ENCODE measurements around the gene SRPK3. TPM values are rescaled to one million over a fixed set of nuclear protein-coding genes. Genes with fewer than 3 reads are reported as not detected.

Gene SRPK3
- total RNA-seq, 2 donors from 2014 or later = 4.9 to 9.5 TPM

DNA sequence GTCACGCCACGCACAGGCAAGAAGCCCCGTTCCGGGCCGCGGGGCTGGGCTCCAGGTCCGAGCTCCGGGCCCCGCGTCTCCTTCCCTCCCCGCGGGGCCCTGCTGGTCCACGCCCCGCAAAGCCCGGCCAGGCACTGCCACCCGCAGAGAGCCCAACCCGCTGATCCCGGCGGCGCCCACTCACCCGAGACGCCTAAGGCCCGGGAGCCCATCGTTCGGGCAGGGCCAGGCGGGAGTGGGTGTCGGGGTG, 48.6 kb downstream of the SRPK3 start:
- TF ChIP-seq, protein P1, sequence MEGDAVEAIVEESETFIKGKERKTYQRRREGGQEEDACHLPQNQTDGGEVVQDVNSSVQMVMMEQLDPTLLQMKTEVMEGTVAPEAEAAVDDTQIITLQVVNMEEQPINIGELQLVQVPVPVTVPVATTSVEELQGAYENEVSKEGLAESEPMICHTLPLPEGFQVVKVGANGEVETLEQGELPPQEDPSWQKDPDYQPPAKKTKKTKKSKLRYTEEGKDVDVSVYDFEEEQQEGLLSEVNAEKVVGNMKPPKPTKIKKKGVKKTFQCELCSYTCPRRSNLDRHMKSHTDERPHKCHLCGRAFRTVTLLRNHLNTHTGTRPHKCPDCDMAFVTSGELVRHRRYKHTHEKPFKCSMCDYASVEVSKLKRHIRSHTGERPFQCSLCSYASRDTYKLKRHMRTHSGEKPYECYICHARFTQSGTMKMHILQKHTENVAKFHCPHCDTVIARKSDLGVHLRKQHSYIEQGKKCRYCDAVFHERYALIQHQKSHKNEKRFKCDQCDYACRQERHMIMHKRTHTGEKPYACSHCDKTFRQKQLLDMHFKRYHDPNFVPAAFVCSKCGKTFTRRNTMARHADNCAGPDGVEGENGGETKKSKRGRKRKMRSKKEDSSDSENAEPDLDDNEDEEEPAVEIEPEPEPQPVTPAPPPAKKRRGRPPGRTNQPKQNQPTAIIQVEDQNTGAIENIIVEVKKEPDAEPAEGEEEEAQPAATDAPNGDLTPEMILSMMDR (IDR thresholded peaks at IDR 0.05) = no peak
- Histone ChIP-seq H3K9me3 (no peaks in the 10 kb centered on the region), H3K36me3 (no peaks in the 10 kb centered on the region), H3K27ac (no peak overlapping the region), H3K4me1 (ENCODE audit: control insufficient read depth in 1 of 2, low read depth in 2 of 2) (peaks cover 0 to 10% of the 10 kb centered on the region in 2 donors), H3K4me3 (peak overlapping the region; percentile 66), H3K27me3 (replicated peaks; ENCODE audit: insufficient read depth) (no peaks in the 10 kb centered on the region)
- DNase-seq (ENCODE audit: low spot score) = no peak
- ATAC-seq (ENCODE audit: insufficient number of reproducible peaks, low FRiP score, low read depth) = no peak

GRCh38 chrX:153829799-153830639, 49.2 kb downstream of the SRPK3 start, which contains the start of gene PDZD4:
Gene PDZD4 (minus strand): TSS chrX:153830544. CDS start chrX:153830298, 246 bp downstream.
- TF ChIP-seq, protein P1 (IDR thresholded peaks at IDR 0.05) = no peak
- Histone ChIP-seq H3K4me3 (peak within 1 kb of the TSS; percentile 66), H3K4me1 (ENCODE audit: control insufficient read depth in 1 of 2, low read depth in 2 of 2) (peaks cover 0 to 10% of the 10 kb centered on the region in 2 donors), H3K9me3 (no peaks in the 10 kb centered on the region), H3K27ac (no peak within 1 kb of the TSS), H3K27me3 (replicated peaks; ENCODE audit: insufficient read depth) (no peaks in the 10 kb centered on the region), H3K36me3 (no peaks in the 10 kb centered on the region)
- no peak for DNase-seq (ENCODE audit: low spot score)
- ATAC-seq (ENCODE audit: insufficient number of reproducible peaks, low FRiP score, low read depth) = no peak

DNA sequence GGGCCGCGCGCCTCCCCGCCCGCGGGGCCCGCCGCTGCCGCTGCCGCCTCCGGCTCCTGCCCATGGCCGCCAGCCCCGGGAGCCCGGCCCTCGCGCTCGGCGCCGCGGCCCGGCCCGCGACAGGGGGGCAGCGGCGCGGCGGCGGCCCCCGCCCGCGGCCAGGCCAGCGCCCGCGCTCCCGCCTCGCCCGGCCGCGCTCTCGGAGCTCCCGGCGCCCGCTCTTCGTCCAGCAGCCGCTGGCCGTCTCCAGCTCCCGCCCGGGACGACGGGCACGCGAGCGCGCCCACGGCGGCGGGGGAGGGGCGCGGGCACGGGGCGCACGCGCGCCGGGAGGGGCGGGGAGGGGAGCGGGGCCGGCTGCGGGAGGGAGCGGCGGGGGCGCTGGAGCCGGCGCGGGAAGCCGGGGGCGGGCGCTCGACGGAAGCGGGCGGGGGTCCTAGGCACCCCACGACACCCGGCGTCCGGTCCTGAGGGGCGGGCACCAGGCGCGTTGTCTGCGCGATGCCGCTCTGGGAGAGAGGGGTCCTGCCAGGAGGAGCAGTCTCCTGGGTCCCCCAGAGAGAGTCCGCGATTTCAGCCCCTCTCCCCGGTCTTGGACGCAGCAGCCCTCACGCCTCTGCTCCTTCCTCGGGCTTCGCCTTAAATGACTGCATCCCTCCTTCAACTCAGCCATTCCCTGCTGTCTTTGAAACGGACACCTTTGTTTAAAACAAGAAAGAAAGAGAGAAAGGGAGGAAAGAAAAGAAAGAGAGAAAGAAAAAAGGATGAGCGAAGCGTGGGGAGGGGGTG, 50.0 kb downstream of the SRPK3 start:
- ATAC-seq (ENCODE audit: insufficient number of reproducible peaks, low FRiP score, low read depth) (no peak), DNase-seq (ENCODE audit: low spot score) (no peak)
- H3K36me3 ChIP-seq = no peaks in the 10 kb centered on the region
- no peak overlapping the region for H3K27ac ChIP-seq
- TF ChIP-seq, protein P1 (IDR thresholded peaks at IDR 0.05) = no peak
- H3K27me3 ChIP-seq (replicated peaks; ENCODE audit: insufficient read depth) = no peaks in the 10 kb centered on the region
- no peaks in the 10 kb centered on the region for H3K9me3 ChIP-seq
- peaks cover 0 to 10% of the 10 kb centered on the region in 2 donors for H3K4me1 ChIP-seq (ENCODE audit: control insufficient read depth in 1 of 2, low read depth in 2 of 2)
- no peak overlapping the region for H3K4me3 ChIP-seq

- DNase-seq (ENCODE audit: low spot score) (no peak), ATAC-seq (ENCODE audit: insufficient number of reproducible peaks, low FRiP score, low read depth) (no peak)
- H3K27ac ChIP-seq = no peak overlapping the region
- no peak overlapping the region for H3K4me3 ChIP-seq
- TF ChIP-seq, protein P1 (IDR thresholded peaks at IDR 0.05) = no peak
- no peaks in the 10 kb centered on the region for H3K36me3 ChIP-seq
- no peaks in the 10 kb centered on the region for H3K27me3 ChIP-seq (replicated peaks; ENCODE audit: insufficient read depth)
- H3K9me3 ChIP-seq = no peaks in the 10 kb centered on the region
- peaks cover 0 to 10% of the 10 kb centered on the region in 2 donors for H3K4me1 ChIP-seq (ENCODE audit: control insufficient read depth in 1 of 2, low read depth in 2 of 2)
These were observed 50.7 kb downstream of the SRPK3 start for GRCh38 chrX:153831429-153832150.

GRCh38 chrX:153832728-153833127, 51.9 kb downstream of the SRPK3 start:
- Histone ChIP-seq H3K27ac (no peak overlapping the region), H3K36me3 (no peaks in the 10 kb centered on the region), H3K4me3 (no peak overlapping the region), H3K4me1 (ENCODE audit: control insufficient read depth in 1 of 2, low read depth in 2 of 2) (peaks cover 0 to 10% of the 10 kb centered on the region in 2 donors), H3K27me3 (replicated peaks; ENCODE audit: insufficient read depth) (no peaks in the 10 kb centered on the region), H3K9me3 (no peaks in the 10 kb centered on the region)
- TF ChIP-seq, protein P1 (IDR thresholded peaks at IDR 0.05) = no peak
- DNase-seq (ENCODE audit: low spot score) (no peak), ATAC-seq (ENCODE audit: insufficient number of reproducible peaks, low FRiP score, low read depth) (no peak)

Measured in thoracic aorta (tissue), 2 donors.